ENCODE data around the gene CDS2. TPM values are rescaled to one million over a fixed set of nuclear protein-coding genes. Genes with fewer than 3 reads are reported as not detected.

The CDS2 gene
- total RNA-seq, 1 donor: 49.1 TPM

DNA sequence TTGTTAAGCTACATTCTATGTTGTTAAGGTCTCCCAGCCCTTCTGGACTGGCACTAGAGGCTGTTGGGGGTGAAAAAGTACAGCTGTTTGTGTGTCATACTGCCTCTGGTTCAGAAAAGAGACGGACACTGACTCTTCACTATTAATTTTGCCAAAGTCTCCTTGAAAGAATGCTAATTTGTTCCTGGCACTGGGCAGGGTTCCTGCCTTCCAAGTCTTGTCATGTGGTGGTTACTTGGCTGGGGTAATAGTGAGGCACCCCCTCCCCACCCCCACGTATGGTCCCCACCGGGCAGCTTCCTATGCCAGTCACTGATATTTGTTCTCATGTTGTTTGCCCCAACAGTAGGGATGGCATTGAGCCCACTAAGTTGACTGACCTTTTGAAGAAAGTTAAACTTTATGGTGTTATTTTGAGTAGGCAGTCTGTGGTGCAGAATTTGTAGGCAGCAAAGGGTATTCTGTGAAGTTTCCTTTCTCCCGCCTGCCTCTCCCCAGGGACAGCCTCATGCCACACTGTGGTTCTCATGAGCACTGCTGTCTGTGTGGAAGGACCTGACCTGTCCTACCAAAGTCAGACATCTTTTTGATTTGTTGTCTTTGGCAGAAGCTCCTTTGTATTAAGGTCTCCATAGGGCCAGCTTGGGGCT lies 8.7 kb downstream of the CDS2 start:
- Histone ChIP-seq H3K9me3 (ENCODE audit: low read depth, low read length) (no peaks in the 10 kb centered on the region), H3K27me3 (ENCODE audit: insufficient read depth, low read length) (no peaks in the 10 kb centered on the region), H3K4me1 (ENCODE audit: insufficient read depth, low read length) (peaks cover 4% of the 10 kb centered on the region), H3K4me3 (ENCODE audit: low read length) (no peak overlapping the region)

DNA sequence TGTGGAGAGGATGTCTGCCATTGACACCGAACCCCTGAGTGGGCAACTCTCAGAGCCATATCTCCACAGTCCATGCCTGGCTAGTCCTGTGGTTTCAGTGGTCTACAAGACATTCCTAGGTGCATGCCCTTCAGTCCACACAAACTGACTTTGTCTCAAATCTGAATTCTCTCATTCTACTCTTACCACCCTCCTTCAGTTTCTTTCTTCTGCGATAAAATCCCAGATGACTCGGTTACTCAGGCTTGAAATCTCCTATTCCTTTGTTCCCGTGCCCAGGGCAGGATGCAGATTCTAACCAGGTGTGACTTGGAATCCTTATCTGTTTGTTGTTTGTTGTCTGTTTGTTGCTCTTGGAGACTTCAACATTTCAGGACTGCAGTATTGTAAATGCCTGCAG lies 9.3 kb downstream of the CDS2 start:
- no peaks in the 10 kb centered on the region for H3K9me3 ChIP-seq (ENCODE audit: low read depth, low read length)
- H3K4me3 ChIP-seq (ENCODE audit: low read length): no peak overlapping the region
- peaks cover 7% of the 10 kb centered on the region for H3K4me1 ChIP-seq (ENCODE audit: insufficient read depth, low read length)
- no peaks in the 10 kb centered on the region for H3K27me3 ChIP-seq (ENCODE audit: insufficient read depth, low read length)

DNA sequence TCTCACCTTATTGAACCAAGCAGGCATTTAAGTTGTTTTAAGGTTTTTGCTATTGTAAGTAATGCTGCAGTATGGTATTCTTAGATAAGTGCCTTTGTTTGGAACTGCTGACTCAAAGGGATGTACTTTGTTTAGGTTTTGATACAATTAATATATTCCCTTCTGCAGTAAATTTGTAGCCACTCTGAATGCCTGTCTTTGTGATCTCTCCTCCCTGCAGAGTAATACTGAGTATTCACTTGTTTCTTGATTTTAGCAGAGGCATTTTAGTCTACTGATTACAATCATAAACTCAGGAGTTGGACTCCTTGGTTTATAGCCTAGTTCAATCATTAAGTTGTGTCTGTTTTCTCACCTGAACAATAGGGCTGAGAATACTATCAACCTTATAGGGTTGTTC lies 13.4 kb downstream of the CDS2 start:
- H3K4me3 ChIP-seq (ENCODE audit: low read length): no peak overlapping the region

DNA sequence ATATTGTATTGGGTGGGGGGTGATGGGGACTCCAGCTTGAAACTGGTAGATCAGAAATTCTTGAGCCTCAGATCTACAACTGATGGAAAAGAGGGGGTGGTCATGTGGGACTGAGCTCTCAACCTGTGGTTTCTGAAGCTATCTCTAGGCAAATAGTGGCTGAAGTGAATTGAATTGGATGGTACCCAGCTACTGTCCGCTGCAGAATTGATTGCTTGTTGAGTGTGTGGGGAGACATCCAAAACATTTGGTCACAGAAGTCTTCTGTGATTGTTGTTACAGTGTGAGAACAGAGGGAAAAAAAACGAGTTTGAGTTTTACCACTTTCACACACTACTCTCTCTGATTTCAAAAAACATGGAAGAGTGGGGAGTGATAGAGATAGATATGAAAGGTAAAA lies 14.8 kb downstream of the CDS2 start:
- Histone ChIP-seq H3K9me3 (ENCODE audit: low read depth, low read length) (no peaks in the 10 kb centered on the region), H3K4me3 (ENCODE audit: low read length) (no peak overlapping the region)

More for the DNA sequence above, 13.4 kb downstream of the CDS2 start:
- peaks cover 46% of the 10 kb centered on the region for H3K4me1 ChIP-seq (ENCODE audit: insufficient read depth, low read length)
- H3K27me3 ChIP-seq (ENCODE audit: insufficient read depth, low read length): no peaks in the 10 kb centered on the region
- no peaks in the 10 kb centered on the region for H3K9me3 ChIP-seq (ENCODE audit: low read depth, low read length)

DNA sequence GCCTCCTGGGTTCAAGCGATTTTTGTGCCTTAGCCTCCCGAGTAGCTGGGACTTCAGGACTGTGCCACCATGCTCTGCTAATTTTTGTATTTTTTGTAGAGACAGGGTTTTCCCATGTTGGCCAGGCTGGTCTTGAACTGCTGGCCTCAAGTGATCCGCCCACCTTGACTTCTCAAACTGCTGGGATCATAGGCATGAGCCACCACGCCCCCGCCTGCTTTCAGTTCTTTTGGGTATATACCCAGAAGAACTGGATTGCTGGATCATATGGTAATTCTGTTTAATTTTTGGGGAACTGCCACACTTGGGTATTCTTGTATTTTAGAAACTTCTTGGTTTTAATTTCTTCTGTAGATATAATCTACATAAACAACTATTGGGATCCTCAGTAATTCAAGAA lies 17.0 kb downstream of the CDS2 start:
- peaks cover 79% of the 10 kb centered on the region for H3K4me1 ChIP-seq (ENCODE audit: insufficient read depth, low read length)
- H3K4me3 ChIP-seq (ENCODE audit: low read length): no peak overlapping the region

More for the DNA sequence above, 14.8 kb downstream of the CDS2 start:
- H3K4me1 ChIP-seq (ENCODE audit: insufficient read depth, low read length): peaks cover 57% of the 10 kb centered on the region
- H3K27me3 ChIP-seq (ENCODE audit: insufficient read depth, low read length): no peaks in the 10 kb centered on the region

DNA sequence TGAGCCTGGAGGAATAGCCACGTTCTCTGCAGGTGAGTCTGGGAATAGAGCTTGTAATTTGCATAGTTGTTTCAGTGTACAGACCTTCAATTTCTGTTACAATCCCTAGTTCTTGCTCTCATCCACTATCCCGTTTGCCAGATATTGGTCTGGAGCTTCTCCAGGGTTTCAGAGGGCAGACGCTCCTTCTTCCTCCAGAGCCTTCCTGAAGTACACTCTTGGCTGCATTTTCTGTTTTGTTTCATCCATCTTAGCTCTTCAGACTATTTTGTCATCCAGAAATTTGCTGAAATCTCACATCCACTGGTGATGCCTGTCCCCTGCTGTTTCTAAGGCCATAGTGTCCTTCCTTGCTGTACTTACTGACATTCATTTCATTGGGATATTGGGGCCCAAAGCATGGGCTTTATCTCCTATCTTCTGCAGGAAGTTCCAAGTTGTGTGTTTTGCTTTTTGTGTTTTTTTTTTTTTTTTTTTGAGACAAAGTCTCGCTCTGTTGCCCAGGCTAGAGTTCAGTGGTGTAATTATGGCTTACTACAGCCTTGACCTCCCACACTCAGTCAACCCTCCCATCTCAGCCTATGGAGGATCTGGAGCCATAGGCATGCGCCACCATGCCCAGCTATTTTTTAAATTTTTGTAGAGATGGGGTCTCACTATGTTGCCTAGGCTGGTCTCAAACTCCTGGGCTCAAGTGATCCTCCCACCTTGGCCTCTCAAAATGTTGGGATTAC lies 18.7 kb downstream of the CDS2 start:
- H3K4me1 ChIP-seq (ENCODE audit: insufficient read depth, low read length): peaks cover 86% of the 10 kb centered on the region
- no peaks in the 10 kb centered on the region for H3K9me3 ChIP-seq (ENCODE audit: low read depth, low read length)
- H3K4me3 ChIP-seq (ENCODE audit: low read length): no peak overlapping the region
- no peaks in the 10 kb centered on the region for H3K27me3 ChIP-seq (ENCODE audit: insufficient read depth, low read length)

More for the DNA sequence above, 17.0 kb downstream of the CDS2 start:
- Histone ChIP-seq H3K27me3 (ENCODE audit: insufficient read depth, low read length) (no peaks in the 10 kb centered on the region), H3K9me3 (ENCODE audit: low read depth, low read length) (no peaks in the 10 kb centered on the region)

DNA sequence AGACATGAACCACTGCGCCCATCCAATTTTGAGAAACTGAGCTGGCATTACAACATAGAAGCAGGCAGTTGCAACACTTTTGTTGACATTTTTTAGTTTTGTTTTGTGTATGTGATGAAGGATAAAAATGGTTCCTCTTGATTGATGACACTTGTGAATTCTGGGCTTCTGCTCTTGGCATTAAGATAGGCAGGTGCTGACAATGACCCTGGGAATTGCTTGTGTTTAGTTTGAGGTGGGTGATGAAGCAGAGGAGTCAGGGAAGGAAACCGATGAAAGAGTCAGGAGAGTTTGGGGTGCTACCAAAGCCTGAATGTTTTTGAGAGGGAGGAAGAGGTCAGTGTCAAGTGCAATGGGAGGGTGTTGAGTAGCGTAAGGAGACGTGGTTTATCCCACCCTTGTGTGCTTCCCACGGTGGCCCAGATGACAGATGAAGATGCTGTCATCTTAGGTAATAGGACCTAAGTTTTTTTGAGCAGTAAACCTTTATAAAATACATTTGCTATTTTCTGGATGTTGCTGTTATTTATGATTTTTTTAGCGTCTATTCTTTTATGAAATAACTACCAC lies 19.4 kb downstream of the CDS2 start:
- Histone ChIP-seq H3K9me3 (ENCODE audit: low read depth, low read length) (no peaks in the 10 kb centered on the region), H3K4me1 (ENCODE audit: insufficient read depth, low read length) (peaks cover 86% of the 10 kb centered on the region), H3K4me3 (ENCODE audit: low read length) (no peak overlapping the region), H3K27me3 (ENCODE audit: insufficient read depth, low read length) (no peaks in the 10 kb centered on the region)

DNA sequence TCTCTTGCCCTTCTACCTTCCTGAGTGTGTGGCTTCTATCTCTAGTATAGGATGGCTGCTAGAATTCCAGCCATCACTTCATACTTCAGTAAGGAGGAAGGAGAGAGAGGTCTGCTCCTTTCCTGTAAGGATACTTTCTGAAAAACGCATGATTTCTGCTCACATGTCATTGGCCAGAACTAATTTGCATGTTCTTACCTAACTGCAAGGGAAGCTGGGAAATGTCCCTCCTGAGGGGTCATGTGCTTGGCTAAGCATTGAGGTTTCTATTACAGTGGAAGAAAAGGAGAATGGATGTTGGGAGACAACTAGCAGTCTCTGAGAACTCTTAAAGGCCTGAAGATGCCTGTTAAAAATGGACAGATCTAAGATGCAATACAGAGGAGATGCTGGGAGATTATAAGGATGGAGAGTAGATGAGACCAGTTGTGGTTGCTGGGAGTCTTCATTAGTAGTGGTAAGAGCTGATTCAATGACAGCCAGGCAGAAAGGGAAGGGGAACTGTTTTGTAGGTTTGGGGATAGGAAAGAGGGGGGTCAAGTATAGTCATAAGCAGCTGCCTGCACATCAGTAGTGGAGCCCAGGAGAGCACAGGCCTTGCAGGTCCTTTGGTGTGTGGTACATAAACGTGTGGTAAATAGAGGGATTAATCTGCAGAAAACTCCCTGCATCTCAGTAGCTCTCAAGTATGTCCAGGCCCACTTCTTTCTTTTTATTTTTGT lies 20.2 kb downstream of the CDS2 start:
- no peaks in the 10 kb centered on the region for H3K9me3 ChIP-seq (ENCODE audit: low read depth, low read length)
- no peak overlapping the region for H3K4me3 ChIP-seq (ENCODE audit: low read length)
- H3K4me1 ChIP-seq (ENCODE audit: insufficient read depth, low read length): peaks cover 82% of the 10 kb centered on the region
- H3K27me3 ChIP-seq (ENCODE audit: insufficient read depth, low read length): no peaks in the 10 kb centered on the region

DNA sequence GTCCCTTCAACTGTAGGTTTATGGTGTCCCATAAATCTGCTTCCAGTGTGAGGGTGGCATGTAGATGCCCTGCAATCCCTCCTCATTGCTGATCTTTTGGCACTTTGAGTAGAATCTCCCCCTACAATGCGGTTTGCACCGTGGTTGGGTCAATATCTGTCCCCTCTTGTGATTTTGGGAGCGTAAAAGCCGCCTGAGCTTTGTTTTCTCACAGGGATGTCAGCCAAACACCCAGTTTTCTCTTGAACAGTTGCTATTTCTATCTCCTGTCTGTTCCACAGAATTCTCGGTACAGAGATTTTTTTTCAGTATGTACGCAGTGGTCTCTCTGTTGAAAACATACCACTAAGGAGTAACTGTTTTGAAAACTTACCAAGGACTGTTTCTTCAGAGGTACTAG lies 21.8 kb downstream of the CDS2 start:
- Histone ChIP-seq H3K4me3 (ENCODE audit: low read length) (no peak overlapping the region), H3K27me3 (ENCODE audit: insufficient read depth, low read length) (no peaks in the 10 kb centered on the region), H3K9me3 (ENCODE audit: low read depth, low read length) (no peaks in the 10 kb centered on the region), H3K4me1 (ENCODE audit: insufficient read depth, low read length) (peaks cover 75% of the 10 kb centered on the region)

DNA sequence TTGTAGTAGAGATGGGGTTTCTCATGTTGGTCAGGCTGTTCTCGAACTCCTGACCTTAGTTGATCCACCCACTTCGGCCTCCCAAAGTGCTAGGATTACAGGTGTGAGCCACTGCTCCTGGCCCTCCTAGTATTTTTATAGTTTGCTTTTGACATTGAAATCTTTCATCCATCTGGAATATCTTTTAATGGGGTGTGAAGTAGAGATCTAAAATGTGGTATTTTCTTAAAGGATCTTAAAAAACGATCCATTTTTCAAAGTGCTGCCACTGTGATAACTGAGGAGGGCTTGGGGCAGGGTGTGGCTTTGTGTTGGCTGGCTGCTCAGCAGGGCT lies 23.1 kb downstream of the CDS2 start:
- peaks cover 63% of the 10 kb centered on the region for H3K4me1 ChIP-seq (ENCODE audit: insufficient read depth, low read length)
- H3K27me3 ChIP-seq (ENCODE audit: insufficient read depth, low read length): no peaks in the 10 kb centered on the region
- H3K4me3 ChIP-seq (ENCODE audit: low read length): no peak overlapping the region
- H3K9me3 ChIP-seq (ENCODE audit: low read depth, low read length): no peaks in the 10 kb centered on the region

DNA sequence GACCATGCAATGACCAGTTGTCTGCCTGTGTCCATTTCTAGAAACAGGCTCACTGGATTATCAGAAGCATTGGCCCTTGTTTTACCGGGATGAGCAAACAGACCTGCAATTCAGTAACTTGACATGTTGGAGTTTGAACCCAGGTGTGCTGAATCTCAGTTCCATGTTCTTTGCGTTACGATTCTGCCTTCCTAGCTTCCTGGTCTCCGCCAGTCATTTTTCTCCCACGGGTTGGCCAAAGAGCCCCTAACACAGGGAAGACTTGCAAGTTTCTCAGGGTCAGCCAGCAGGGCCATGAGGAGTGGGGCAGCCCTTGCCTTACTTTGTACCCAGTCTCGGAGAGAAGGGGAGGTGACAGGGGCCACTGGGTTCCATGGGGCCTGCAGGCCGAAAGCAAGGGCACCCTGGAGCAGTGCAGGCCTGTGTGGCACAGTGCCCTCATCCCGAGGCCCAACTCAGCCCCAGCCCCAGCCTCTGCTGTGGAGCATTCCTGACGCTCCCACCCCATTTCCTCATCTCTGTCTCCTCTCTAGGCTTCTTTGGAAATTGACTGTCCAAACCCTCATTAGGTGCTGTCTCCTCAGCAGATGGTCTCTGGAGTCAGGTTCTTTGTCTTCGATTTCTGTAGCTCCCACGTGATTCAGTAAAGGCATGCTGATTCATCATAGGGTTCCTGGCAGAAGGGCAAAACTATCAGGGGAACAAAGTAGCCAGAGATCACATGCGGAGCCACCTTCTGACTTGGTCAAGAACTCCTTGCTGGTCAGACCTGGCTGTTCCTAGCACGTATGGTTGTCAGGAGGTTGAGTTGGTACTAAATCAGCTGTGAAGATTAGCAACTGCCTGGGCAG lies 23.6 kb downstream of the CDS2 start:
- H3K4me3 ChIP-seq (ENCODE audit: low read length): no peak overlapping the region
- H3K9me3 ChIP-seq (ENCODE audit: low read depth, low read length): no peaks in the 10 kb centered on the region
- H3K27me3 ChIP-seq (ENCODE audit: insufficient read depth, low read length): no peaks in the 10 kb centered on the region
- H3K4me1 ChIP-seq (ENCODE audit: insufficient read depth, low read length): peaks cover 57% of the 10 kb centered on the region

DNA sequence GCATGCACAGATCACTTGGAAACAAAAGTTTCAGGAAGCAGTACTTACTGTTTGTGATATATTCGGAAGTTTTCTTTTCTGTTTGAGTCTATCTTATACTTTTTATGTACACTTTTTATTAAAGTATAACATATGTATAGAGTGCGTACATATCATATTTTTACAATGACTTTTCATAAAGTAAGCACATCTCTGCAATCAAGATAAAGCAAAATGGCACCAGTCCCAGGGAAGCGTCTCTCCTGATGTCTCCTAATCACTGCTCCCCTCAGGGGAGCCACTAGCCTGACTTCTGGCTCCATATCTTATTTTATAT lies 26.3 kb downstream of the CDS2 start:
- Histone ChIP-seq H3K9me3 (ENCODE audit: low read depth, low read length) (no peaks in the 10 kb centered on the region), H3K4me3 (ENCODE audit: low read length) (no peak overlapping the region), H3K27me3 (ENCODE audit: insufficient read depth, low read length) (no peaks in the 10 kb centered on the region), H3K4me1 (ENCODE audit: insufficient read depth, low read length) (peaks cover 40% of the 10 kb centered on the region)

DNA sequence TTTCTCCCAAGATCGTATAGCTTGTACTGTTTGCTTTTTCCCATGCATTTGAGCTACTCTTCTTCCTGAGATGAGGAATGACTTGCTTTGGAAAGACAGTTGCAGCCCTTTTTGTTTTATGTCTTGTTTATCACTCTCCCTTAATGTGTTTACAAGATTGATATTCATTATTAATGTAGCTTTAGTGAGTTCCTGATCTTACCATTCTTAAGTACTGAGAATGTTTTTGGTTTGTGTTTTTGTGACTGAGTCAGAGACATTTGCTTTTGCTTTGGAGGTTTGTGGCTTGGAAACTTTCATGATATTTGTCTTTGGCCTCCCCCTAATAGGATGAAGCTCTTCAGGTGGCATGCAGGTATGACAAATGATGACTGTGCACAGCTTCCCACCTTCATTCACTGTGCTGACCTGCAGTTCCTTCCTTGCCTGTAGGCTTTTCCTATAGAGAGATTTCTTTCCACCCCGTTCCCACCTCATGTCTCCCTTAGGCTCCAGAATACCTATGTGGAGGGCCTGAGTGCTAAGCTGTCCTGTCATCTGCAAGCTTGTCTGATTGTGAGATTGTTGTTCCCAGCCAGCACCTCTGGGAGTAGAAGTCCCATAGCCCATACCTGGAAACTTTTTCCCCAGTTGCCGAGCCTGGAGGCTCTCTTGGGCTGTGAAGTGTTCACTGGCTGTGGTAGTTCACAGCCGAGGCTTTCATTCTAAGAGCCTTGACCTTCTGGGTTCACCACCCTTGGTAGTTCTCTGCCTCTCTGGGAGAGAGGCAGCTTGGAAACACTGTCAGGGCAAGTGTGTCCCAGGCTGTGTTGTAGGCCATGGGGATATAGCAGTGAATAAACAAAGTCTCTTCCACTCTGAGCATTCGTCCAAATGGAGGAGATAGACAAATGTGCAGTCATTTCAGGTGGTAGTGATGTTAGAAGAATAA lies 27.1 kb downstream of the CDS2 start:
- Histone ChIP-seq H3K4me3 (ENCODE audit: low read length) (no peak overlapping the region), H3K9me3 (ENCODE audit: low read depth, low read length) (no peaks in the 10 kb centered on the region), H3K27me3 (ENCODE audit: insufficient read depth, low read length) (no peaks in the 10 kb centered on the region), H3K4me1 (ENCODE audit: insufficient read depth, low read length) (peaks cover 32% of the 10 kb centered on the region)

DNA sequence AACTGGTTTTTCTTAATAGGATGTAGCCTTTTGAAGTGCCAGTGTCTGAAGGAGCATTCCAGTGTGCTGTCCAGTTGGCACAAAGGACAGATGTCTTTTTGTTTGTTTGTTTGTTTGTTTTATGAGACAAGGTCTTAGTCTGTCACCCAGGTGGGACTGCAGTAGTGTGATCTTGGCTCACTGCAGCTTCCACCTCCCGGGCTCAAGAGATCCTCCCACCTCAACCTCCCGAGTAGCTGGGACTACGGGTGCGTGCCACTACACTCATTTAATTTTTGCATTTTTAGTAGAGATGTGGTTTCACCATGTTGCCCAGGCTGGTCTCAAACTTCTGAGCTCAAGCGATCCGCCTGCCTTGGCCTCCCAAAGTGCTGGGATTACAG lies 27.7 kb downstream of the CDS2 start:
- H3K4me1 ChIP-seq (ENCODE audit: insufficient read depth, low read length): peaks cover 31% of the 10 kb centered on the region

More for the DNA sequence above, 27.7 kb downstream of the CDS2 start:
- H3K27me3 ChIP-seq (ENCODE audit: insufficient read depth, low read length): no peaks in the 10 kb centered on the region
- H3K4me3 ChIP-seq (ENCODE audit: low read length): no peak overlapping the region
- no peaks in the 10 kb centered on the region for H3K9me3 ChIP-seq (ENCODE audit: low read depth, low read length)
